GM18498 (cell line): ENCODE results near the gene B2M.
"Not testable (repeated sequence)": the region's sequence is repeated elsewhere in the genome, so short reads cannot be mapped to it uniquely, and the experiment has no call there.

Source experiments
- ATAC-seq: cut with Tn5 transposase; IDR thresholded peaks from one replicate; pipeline ENCODE4 v1.9.1; 2021; ENCODE audit warnings: mild to moderate bottlenecking, moderate library complexity; ENCODE audit not compliant: unreplicated experiment

The B2M gene

GRCh38 chr15:44711096-44711742 lies at the start of gene B2M, which contains the start of gene PATL2:
TSS of gene B2M (plus strand) at chr15:44711517. CDS start at chr15:44711547, 30 bp downstream.
TSS of gene PATL2 (minus strand) at chr15:44711323. CDS start at chr15:44676490, 34,833 bp downstream.
- ATAC-seq, result peak; percentile 89

GRCh38 chr15:44661576-44661975 lies 49.7 kb upstream of the B2M start:
- no peak for ATAC-seq

- ATAC-seq, result peak; percentile 59
Measured at GRCh38 chr15:44662478-44663409, 48.6 kb upstream of the B2M start.

- ATAC-seq, result peak; percentile 78
Measured at GRCh38 chr15:44663410-44664308, 47.7 kb upstream of the B2M start, which contains the start of gene SPG11. TSS of gene SPG11 (minus strand) at chr15:44663662. CDS start at chr15:44663647, 15 bp downstream.

GRCh38 chr15:44666210-44667038 lies 44.9 kb upstream of the B2M start:
- ATAC-seq, result no peak

- no peak for ATAC-seq
Measured at GRCh38 chr15:44667039-44667360, 44.3 kb upstream of the B2M start.

GRCh38 chr15:44668921-44669320 lies 42.4 kb upstream of the B2M start:
- no peak for ATAC-seq

- no peak for ATAC-seq
Measured at GRCh38 chr15:44670087-44670950, 41.0 kb upstream of the B2M start.

GRCh38 chr15:44673639-44674038 lies 37.7 kb upstream of the B2M start:
- no peak for ATAC-seq

- no peak for ATAC-seq
Measured at GRCh38 chr15:44675911-44676310, 35.4 kb upstream of the B2M start.

- peak; percentile 42 for ATAC-seq
Measured at GRCh38 chr15:44676676-44677075, 34.6 kb upstream of the B2M start.

GRCh38 chr15:44682211-44682610 lies 29.1 kb upstream of the B2M start:
- no peak for ATAC-seq

- not testable (repeated sequence) for ATAC-seq
Measured at GRCh38 chr15:44682809-44683682, 28.3 kb upstream of the B2M start.

- not testable (repeated sequence) for ATAC-seq
Measured at GRCh38 chr15:44689318-44689717, 22.0 kb upstream of the B2M start.

- ATAC-seq, result not testable (repeated sequence)
Measured at GRCh38 chr15:44690245-44690644, 21.1 kb upstream of the B2M start.

- ATAC-seq, result no peak
Measured at GRCh38 chr15:44692659-44693058, 18.7 kb upstream of the B2M start.

GRCh38 chr15:44694416-44694815 lies 16.9 kb upstream of the B2M start:
- no peak for ATAC-seq

GRCh38 chr15:44695294-44695693 lies 16.0 kb upstream of the B2M start:
- no peak for ATAC-seq
